Measurements from ENCODE around the gene GAPT.
"Not testable (repeated sequence)": the region's sequence is repeated elsewhere in the genome, so short reads cannot be mapped to it uniquely, and the experiment has no call there.

- TF ChIP-seq CBX2 (IDR thresholded peaks at IDR 0.05; ENCODE audit: borderline replicate concordance, low read depth); CTCF (IDR thresholded peaks at IDR 0.05); POLR2A (IDR thresholded peaks at IDR 0.05; ENCODE audit: low read length); MAFK (IDR thresholded peaks at IDR 0.05; ENCODE audit: partially characterized antibody); RAD21 (conservative IDR thresholded peaks at IDR 0.05 in 1 of 2, IDR thresholded peaks at IDR 0.05 in 1 of 2); JUNB (IDR thresholded peaks at IDR 0.05); MAX (IDR thresholded peaks at IDR 0.05); TP53 (CRISPR knock-in tag; IDR thresholded peaks at IDR 0.05); RCOR1 (IDR thresholded peaks at IDR 0.05; ENCODE audit: low read depth, low read length); HOXA7 (CRISPR knock-in tag; IDR thresholded peaks at IDR 0.05); CHD2 (IDR thresholded peaks at IDR 0.05; ENCODE audit: low read length, partially characterized antibody); JUN (IDR thresholded peaks at IDR 0.05); BCL3 (IDR thresholded peaks at IDR 0.05); REST (IDR thresholded peaks at IDR 0.05): not testable (repeated sequence)
Measured at GRCh38 chr5:58541935-58542334, 50.7 kb downstream of the GAPT start.

Data from A549 (cell line).